ENCODE data around the gene LDLRAP1.

DNA sequence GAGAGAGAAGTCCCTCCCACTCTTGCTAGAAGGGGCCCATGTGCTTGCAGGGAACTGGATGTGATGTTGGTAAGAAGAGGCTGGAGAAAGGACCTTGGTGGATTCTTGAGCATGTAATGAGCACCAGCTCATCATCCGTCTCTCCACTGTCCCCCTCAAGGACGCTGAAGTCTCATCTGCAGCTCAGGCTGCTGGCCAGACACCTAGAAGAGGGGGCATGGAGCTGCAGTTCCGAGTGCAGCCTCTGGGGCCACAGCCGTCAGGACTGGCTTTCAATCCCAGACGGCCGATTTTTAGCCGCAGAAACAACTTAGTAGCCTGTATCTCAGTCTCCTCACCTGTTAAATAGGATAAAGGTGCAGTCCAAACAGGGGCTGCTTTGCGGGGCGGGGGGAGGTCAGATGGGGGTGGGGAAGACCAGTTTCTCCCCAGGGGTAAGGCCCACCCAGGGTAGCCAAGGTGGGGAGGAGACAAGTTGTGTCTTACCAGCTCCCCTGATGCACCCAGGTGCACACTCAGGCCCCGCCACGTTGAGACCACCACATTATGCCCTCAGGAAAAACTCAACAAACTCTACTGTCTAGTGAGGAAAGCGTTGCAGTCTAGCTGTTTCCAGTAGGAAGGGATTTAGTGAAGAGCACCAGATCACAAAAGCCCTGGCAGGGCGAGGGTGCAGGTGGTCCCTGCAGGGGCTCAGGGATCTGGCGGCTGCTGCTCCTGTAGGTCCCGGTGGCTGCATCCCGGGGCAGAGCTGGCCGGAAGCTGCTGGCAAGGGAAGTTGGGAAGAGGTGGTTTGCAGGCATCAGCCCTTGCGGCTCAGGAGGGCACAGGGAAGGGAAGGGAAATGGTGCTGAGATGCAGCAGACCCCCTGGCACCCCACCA, 29.5 kb downstream of the LDLRAP1 start:
- TF ChIP-seq EZH2 (IDR thresholded peaks at IDR 0.05; ENCODE audit: insufficient read depth, poor library complexity, severe bottlenecking) (no peak), EZH2phosphoT487 (IDR thresholded peaks at IDR 0.05; ENCODE audit: insufficient read depth, low read depth) (no peak)

Measured in GM23248 (cell line).